Aorta (tissue), 5 donors: ENCODE measurements around the gene SLC39A6. TPM values are rescaled to one million over a fixed set of nuclear protein-coding genes. Genes with fewer than 3 reads are reported as not detected.
"Not testable (repeated sequence)": the region's sequence is repeated elsewhere in the genome, so short reads cannot be mapped to it uniquely, and the experiment has no call there.

Experiments used
- ATAC-seq: fragments of 200-7000 bp; cut with Tn5 transposase; one replicate; pipeline ENCODE4 v1.9.1; 2022; ENCODE audit warnings: moderate library complexity; ENCODE audit not compliant: low FRiP score
- DNase-seq, 2 donors: peaks; one replicate each; pipeline ENCODE4 v3.0.0-alpha.2; 2020
- H3K27ac ChIP-seq, 2 donors: one replicate each; pipeline ENCODE4 v1.5.1; 2013; ENCODE audit warnings: low read length in 2 of 2, mild to moderate bottlenecking in 2 of 2, moderate library complexity in 2 of 2, control low read depth in 1 of 2, inconsistent platforms in 1 of 2, low read depth in 1 of 2
- H3K27me3 ChIP-seq, 2 donors: one replicate each; pipeline ENCODE4 v1.6.1; 2013; ENCODE audit warnings: control low read depth in 1 of 2, low read length in 1 of 2, mild to moderate bottlenecking in 1 of 2, moderate library complexity in 1 of 2; ENCODE audit not compliant: insufficient read depth in 2 of 2, control insufficient read depth in 1 of 2
- H3K36me3 ChIP-seq, 2 donors: one replicate each; pipeline ENCODE4 v1.6.1; 2013; ENCODE audit warnings: control low read depth in 1 of 2, low read length in 1 of 2, mild to moderate bottlenecking in 1 of 2; ENCODE audit not compliant: insufficient read depth in 2 of 2, control insufficient read depth in 1 of 2
- H3K4me1 ChIP-seq, 2 donors: one replicate each; pipeline ENCODE4 v1.6.1; 2013; ENCODE audit warnings: low read length in 2 of 2, control low read depth in 1 of 2, mild to moderate bottlenecking in 1 of 2, moderate library complexity in 1 of 2; ENCODE audit not compliant: insufficient read depth in 2 of 2, control insufficient read depth in 1 of 2
- H3K4me3 ChIP-seq, 2 donors: one replicate each; pipeline ENCODE4 v1.5.1; 2013; ENCODE audit warnings: low read length in 2 of 2, control low read depth in 1 of 2, mild to moderate bottlenecking in 1 of 2
- H3K9me3 ChIP-seq: one replicate; pipeline ENCODE4 v1.6.1; 2013; ENCODE audit warnings: mild to moderate bottlenecking, low read length; ENCODE audit not compliant: control insufficient read depth
- WGBS, 2 donors: extraction: QIAGEN DNeasy Blood & Tissue Kit; methylation state at CpG; one replicate each; pipeline ENCODE4 v1.1.7; 2013; 5-methylcytosine and 5-hydroxymethylcytosine counted together
- intact Hi-C, 2 donors: fragments of 100-400 bp; cut with DNase I; formaldehyde crosslinking; loops; one replicate each; pipeline versions ENCODE4 v1.14.2 to v1.15.0; 2022
- long read RNA-seq, 2 donors: library from polyadenylated mRNA; unstranded; transcript quantifications; one replicate each; pipeline ENCODE4 v2.0.0, GENCODE V29; 2020 to 2021
- polyA plus RNA-seq, 2 donors: library from polyadenylated mRNA; stranded (reverse); fragments of 200-250 nt; gene quantifications; one replicate each; pipeline ENCODE4 v1.2.3, GENCODE V29; 2013
- total RNA-seq, 2 donors: library from RNA; stranded (reverse); fragmentation: NEBNext Ultra II Directional; extraction: Animal tissue kit (Norgen Biotek cat#: 25700); gene quantifications; one replicate each; pipeline ENCODE4 v1.2.1, GENCODE V29; 2021
- donor health status: healthy with polysubstance abuse.
- donor health status: Bipolar disorder and iron deficiency.
- donor health status: DM: no; HTN: no; CAD: no.
- donor health status: DM: no; HTN: no; CAD: no.
- donor health status: DM: yes; HTN: yes; CAD: no.

SLC39A6 gene
- 10 to 100 TPM; 29.6 to 39.4 TPM for total RNA-seq
- polyA plus RNA-seq, result 10 to 100 TPM; 21.6 to 27.2 TPM
- long read RNA-seq, donor 1, transcript SLC39A6-201 (10 exons, 3,543 nt), result major isoform, 9 of 50 reads
- long read RNA-seq, donor 1, partial matches to known transcripts, result 33 of 50 reads
- long read RNA-seq, donor 1, other reads (novel, unspliced or antisense), result 4 of 50 reads
- long read RNA-seq, donor 2, transcript SLC39A6-204 (10 exons, 3,003 nt), result minor isoform, 7 of 30 reads
- long read RNA-seq, donor 2, transcript SLC39A6-201 (10 exons, 3,543 nt), result major isoform, 17 of 30 reads
- long read RNA-seq, donor 2, partial matches to known transcripts, result 6 of 30 reads
- long read RNA-seq, donor 2, other reads (novel, unspliced or antisense), result 0 of 30 reads

GRCh38 chr18:36129300-36130038 lies at the start of gene SLC39A6, which contains the start of gene ELP2:
TSS of gene SLC39A6 (minus strand) at chr18:36129340. CDS start at chr18:36127007, 2,333 bp downstream.
TSS of gene ELP2 (plus strand) at chr18:36129899. CDS start at chr18:36129934, 35 bp downstream.
- intact Hi-C loops, result loop anchor here in 1 of 2 donors (10.0 kb wide), 1 partner anchor 115 kb away; no protein-coding TSS in a partner anchor
- peaks cover 0 to 2% of the 10 kb centered on the region in 2 donors for H3K4me1 ChIP-seq
- H3K36me3 ChIP-seq, result no peaks in the 10 kb centered on the region
- DNase-seq (peak; percentile 98), ATAC-seq (peak; percentile 99)
- peak within 1 kb of the TSS; percentile 81 to 89 for H3K27ac ChIP-seq
- H3K27me3 ChIP-seq, result no peaks in the 10 kb centered on the region
- no peaks in the 10 kb centered on the region for H3K9me3 ChIP-seq
- peak within 1 kb of the TSS; percentile 58 to 71 for H3K4me3 ChIP-seq
- WGBS, 2 donors, result 1% methylated on average over 63 to 69 of the region's 69 CpGs

- Histone ChIP-seq H3K27me3 (no peaks in the 10 kb centered on the region), H3K27ac (no peak overlapping the region), H3K9me3 (no peaks in the 10 kb centered on the region), H3K4me3 (no peak overlapping the region), H3K4me1 (no peaks in the 10 kb centered on the region), H3K36me3 (peaks cover 2% of the 10 kb centered on the region in 2 donors)
- DNase-seq, result no peak
- WGBS, 2 donors, result 70 to 72% methylated on average over 3 of the region's 3 CpGs
- ATAC-seq, result no peak
- intact Hi-C loops, result loop anchor here in 1 of 2 donors (5.0 kb wide), 1 partner anchor 41 kb away; no protein-coding TSS in a partner anchor
Measured at GRCh38 chr18:36177913-36178312, 48.8 kb upstream of the SLC39A6 start.

GRCh38 chr18:36176711-36177110 lies 47.6 kb upstream of the SLC39A6 start:
- ATAC-seq, result no peak
- intact Hi-C loops, result loop anchor here in 1 of 2 donors (5.0 kb wide), 1 partner anchor 39 kb away; no protein-coding TSS in a partner anchor
- H3K36me3 ChIP-seq, result peaks cover 2% of the 10 kb centered on the region in 2 donors

GRCh38 chr18:36176177-36176584 lies 47.0 kb upstream of the SLC39A6 start:
- H3K4me3 ChIP-seq, result no peak overlapping the region
- H3K9me3 ChIP-seq, result no peaks in the 10 kb centered on the region
- intact Hi-C loops, result loop anchor here in 1 of 2 donors (5.0 kb wide), 1 partner anchor 39 kb away; no protein-coding TSS in a partner anchor
- WGBS, 2 donors, result 91 to 93% methylated on average over 2 of the region's 2 CpGs
- no peaks in the 10 kb centered on the region for H3K27me3 ChIP-seq
- ATAC-seq (no peak), DNase-seq (no peak)
- H3K36me3 ChIP-seq, result peaks cover 2 to 3% of the 10 kb centered on the region in 2 donors
- no peak overlapping the region for H3K27ac ChIP-seq
- H3K4me1 ChIP-seq, result no peaks in the 10 kb centered on the region

More at GRCh38 chr18:36176711-36177110, 47.6 kb upstream of the SLC39A6 start:
- no peaks in the 10 kb centered on the region for H3K9me3 ChIP-seq
- DNase-seq, result no peak
- 87 to 93% methylated on average over 9 of the region's 9 CpGs for WGBS, 2 donors
- H3K27ac ChIP-seq, result no peak overlapping the region
- H3K4me1 ChIP-seq, result no peaks in the 10 kb centered on the region
- no peak overlapping the region for H3K4me3 ChIP-seq
- H3K27me3 ChIP-seq, result no peaks in the 10 kb centered on the region

- Histone ChIP-seq H3K36me3 (peaks cover 2 to 3% of the 10 kb centered on the region in 2 donors), H3K4me3 (no peak overlapping the region), H3K9me3 (no peaks in the 10 kb centered on the region), H3K27me3 (no peaks in the 10 kb centered on the region), H3K27ac (no peak overlapping the region), H3K4me1 (no peaks in the 10 kb centered on the region)
- intact Hi-C loops, result loop anchor here in 1 of 2 donors (5.0 kb wide), 1 partner anchor 38 kb away; no protein-coding TSS in a partner anchor
- ATAC-seq (no peak), DNase-seq (no peak)
- WGBS, 2 donors, result 78 to 79% methylated on average over 1 of the region's 1 CpG
Measured at GRCh38 chr18:36175481-36175880, 46.3 kb upstream of the SLC39A6 start.

- WGBS, 2 donors, result 81 to 83% methylated on average over 5 of the region's 5 CpGs
- peaks cover 3 to 5% of the 10 kb centered on the region in 2 donors for H3K36me3 ChIP-seq
- intact Hi-C loops, result no loop called here
- ATAC-seq, result no peak
- no peak overlapping the region for H3K27ac ChIP-seq
- no peaks in the 10 kb centered on the region for H3K9me3 ChIP-seq
- DNase-seq, result no peak
- no peaks in the 10 kb centered on the region for H3K4me1 ChIP-seq
- H3K4me3 ChIP-seq, result no peak overlapping the region
- H3K27me3 ChIP-seq, result no peaks in the 10 kb centered on the region
Measured at GRCh38 chr18:36169938-36170337, 40.8 kb upstream of the SLC39A6 start.

- intact Hi-C loops, H3K4me3 ChIP-seq, H3K27ac ChIP-seq, DNase-seq, H3K4me1 ChIP-seq, H3K27me3 ChIP-seq, H3K9me3 ChIP-seq, ATAC-seq, H3K36me3 ChIP-seq: not testable (repeated sequence)
- WGBS, 2 donors, result 89 to 93% methylated on average over 3 of the region's 3 CpGs
Measured at GRCh38 chr18:36168296-36168695, 39.2 kb upstream of the SLC39A6 start.

GRCh38 chr18:36167692-36168218 lies 38.6 kb upstream of the SLC39A6 start:
- WGBS, 2 donors, result 98 to 99% methylated on average over 3 of the region's 3 CpGs
- intact Hi-C loops, result no loop called here
- no peak overlapping the region for H3K4me3 ChIP-seq
- ATAC-seq (no peak), DNase-seq (no peak)
- H3K9me3 ChIP-seq, result no peaks in the 10 kb centered on the region
- no peaks in the 10 kb centered on the region for H3K4me1 ChIP-seq
- no peaks in the 10 kb centered on the region for H3K27me3 ChIP-seq
- H3K36me3 ChIP-seq, result peaks cover 3 to 5% of the 10 kb centered on the region in 2 donors
- no peak overlapping the region for H3K27ac ChIP-seq
